NCI-H1436 treated with DMSO at 0.1 percent for 48 hours (cell line): ENCODE measurements around the gene TRRAP.

Experiments
- DNase-seq: peaks from one replicate; lab custom pipeline; 2025; lab: John Stamatoyannopoulos, UW

TRRAP gene

DNA sequence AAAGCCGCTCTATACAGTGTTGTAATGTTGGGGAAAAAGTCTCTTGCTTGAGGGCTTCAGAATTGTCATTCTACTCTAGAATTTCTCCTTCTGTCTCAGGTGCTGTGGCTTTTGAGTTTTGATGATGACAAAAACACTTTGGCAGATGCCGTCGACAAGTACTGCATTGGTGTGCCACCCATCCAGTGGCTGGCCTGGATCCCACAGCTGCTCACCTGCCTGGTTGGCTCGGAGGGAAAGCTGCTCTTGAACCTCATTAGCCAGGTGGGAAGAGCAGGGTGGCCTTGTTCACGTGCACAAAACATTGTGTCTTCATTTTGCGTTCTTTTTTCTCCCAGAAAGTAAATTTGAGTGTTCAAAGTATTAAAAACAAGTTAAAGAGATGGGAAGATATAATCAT, 112.0 kb downstream of the TRRAP start:
- DNase-seq = no peak

DNA sequence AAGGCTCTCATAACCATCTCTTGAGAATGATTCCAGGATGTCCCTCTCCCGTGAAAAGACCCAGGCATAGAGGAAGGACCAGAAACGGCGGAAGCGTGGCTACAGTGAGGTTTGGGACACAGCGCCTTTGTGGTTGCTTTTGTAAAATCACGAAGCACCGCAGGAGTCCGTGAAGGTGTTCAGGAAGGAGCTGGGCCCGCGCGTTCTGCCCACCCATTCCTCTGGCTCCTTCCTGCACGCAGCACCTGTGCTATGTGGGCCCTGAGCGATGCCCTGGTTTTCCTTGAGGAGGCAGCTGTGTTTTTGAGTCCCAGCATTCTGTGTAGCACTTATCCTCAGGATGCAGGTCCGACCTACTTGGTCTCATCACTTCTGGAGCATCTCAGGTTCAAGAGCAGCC, 112.8 kb downstream of the TRRAP start:
- no peak for DNase-seq

DNA sequence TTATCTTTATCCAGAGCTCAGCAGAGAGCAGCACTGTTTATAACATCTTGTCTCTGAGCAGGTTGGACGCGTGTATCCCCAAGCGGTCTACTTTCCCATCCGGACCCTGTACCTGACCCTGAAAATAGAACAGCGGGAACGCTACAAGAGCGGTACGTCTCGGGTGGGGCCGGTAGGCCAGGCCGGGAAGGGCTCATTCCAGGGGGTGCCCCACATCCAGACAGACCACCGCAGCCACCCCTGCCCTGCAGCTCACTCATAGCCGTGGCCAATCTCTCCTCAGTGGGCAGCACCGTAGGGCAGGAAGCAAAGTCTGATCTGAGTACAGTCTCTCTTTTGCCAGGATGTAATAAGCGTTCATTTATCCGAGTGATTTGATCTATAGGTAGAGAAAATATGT, 113.7 kb downstream of the TRRAP start:
- no peak for DNase-seq

DNA sequence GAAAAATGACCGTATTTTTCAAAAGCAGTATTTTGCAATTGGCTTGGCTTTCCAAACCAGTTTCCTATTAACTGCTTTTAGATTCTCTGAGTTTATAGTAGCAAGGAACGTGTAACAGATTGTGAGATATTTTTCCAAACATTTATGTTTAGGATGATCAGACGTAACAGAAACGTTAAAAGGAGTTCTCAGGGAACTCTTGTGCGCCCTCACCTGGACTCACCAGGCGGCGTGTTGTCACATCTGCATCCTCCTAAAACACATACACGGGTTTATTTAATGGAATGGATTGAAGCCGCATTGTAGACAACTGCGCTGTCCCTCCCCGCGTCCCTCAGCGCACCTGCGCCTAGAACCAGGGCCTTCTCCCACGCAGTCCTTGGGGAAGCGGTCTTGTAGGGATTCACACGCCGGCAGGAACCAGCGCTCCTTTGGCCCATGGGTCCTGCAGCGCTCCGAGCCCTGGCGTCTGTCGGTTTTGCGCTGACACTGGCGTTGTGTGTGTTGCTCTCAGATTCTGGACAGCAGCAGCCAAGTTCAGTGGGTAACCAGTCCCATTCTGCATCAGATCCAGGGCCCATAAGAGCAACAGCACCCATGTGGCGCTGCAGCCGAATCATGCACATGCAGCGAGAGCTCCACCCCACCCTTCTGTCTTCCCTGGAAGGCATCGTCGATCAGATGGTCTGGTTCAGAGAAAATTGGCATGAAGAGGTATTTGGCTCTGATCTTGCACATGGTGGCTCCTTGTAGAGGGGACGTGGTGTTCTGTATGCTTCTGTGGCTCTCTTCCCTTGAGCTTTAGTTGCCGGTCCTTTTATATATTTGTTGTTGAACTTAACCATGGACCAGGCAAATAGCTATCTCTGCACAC, 114.9 kb downstream of the TRRAP start:
- DNase-seq = no peak

DNA sequence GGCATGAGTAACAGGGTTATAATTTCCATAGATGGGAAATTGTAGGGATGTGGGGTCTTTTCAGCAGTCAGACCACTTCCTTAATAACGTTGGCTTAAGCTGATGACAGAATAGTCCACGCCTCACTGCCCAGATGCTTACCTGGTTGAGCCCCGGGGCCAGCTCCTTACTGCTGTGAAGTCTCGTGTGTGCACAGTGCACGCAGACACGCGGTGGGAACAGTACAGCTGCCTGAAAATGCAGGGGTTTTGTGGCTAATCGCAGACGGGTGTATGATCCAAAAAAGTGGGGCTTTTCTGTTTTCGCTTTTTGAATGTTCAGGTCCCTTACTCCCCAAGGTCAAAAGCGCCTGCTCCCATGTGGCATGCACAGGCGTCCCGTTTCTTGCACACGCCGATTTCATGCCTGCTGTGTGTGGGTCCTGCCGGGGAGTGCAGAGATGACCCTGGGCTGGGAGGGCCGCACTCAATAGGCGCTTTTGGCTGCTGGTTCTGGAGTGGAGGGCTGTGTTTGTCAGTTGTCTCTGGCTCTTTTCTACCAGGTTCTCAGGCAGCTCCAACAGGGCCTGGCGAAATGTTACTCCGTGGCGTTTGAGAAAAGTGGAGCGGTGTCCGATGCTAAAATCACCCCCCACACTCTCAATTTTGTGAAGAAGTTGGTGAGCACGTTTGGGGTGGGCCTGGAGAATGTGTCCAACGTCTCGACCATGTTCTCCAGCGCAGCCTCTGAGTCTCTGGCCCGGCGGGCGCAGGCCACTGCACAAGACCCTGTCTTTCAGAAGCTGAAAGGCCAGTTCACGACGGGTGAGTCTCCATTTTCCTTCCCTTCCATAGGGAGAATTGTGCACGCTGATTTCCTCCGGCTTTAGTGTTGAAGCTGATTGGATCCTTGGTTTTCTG, 116.0 kb downstream of the TRRAP start:
- DNase-seq = no peak

DNA sequence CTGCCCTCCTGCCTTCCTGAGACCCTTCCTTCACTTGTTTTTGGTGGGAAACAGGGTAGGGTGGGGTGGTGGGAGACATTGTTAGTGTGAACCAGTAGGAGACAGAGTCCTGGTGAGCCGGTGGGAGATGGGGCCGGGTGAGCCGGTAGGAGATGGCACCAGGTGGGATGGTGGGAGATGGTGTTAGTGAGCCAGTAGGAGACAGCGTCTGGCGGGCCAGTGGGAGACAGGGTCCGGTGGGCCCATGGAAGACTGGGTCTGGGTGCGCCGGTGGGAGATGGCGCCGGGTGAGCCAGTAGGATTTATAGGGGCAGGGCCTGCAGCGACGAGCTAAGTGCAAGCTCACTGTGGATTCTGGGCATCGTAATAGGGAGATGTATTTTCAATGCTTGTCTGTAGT, 116.8 kb downstream of the TRRAP start:
- DNase-seq = no peak

DNA sequence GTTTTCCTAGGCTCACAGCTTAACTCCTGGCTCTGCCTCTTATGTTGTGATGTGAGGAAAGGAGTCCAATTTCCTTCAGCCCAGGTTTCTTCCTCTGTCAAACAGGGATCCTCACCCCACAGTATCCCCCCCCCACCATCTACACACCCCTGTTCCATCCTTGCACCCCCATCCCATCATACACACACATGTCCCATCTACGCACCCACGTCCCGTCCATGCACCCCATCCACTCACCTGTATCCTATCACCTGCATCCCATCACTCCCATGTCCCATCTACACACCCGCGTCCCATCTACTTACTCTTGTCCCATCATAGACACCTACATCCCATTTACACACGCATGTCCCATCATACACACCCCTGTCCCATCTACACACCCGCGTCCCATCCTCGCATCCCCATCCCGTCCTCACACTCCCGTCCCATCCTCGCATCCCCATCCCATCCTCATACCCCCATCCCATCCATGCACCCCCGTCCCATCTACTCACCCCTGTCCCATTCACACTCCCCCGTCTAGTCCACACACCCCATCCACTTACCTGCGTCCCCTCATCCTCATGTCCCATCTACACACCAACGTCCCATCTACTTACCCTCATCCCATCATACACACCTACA, 117.3 kb downstream of the TRRAP start:
- DNase-seq = no peak

DNA sequence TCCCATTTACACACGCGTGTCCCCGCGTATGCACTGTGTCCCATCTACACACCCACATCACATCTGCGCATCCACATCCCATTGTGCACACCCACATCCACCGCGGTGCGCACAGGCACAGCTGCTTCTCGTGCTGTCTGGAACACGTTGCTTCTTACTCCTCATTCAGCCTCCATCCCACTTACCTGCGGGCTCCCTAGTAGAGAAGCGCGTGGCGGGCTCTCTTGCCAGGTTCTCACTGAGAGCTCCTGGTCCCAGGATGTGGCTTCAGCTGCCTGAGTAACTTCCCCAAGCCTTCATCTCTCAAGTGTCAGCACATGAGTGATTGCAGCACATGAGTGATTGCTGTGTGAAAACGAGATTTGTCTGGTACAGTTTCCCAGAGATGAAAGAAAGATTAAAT, 117.8 kb downstream of the TRRAP start:
- DNase-seq = no peak

DNA sequence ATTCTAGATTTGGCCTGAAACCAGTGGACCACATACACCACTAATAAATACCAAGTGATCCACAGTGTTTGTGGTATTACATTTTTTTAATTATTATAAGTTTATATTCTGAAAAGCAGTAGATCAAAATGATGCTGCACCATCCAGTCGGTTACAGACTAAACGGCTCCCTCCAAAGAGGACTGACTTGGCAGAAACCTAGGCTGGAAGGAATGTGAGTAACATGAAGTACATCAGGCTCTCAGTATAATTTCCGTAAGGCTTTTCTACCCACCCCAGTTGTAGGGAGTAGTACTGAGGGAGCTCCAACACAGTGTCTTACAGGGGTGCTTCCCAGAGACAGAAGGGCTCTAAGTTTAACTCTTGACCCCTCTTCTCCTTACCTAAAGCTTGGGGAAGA, 119.5 kb downstream of the TRRAP start:
- DNase-seq = no peak

DNA sequence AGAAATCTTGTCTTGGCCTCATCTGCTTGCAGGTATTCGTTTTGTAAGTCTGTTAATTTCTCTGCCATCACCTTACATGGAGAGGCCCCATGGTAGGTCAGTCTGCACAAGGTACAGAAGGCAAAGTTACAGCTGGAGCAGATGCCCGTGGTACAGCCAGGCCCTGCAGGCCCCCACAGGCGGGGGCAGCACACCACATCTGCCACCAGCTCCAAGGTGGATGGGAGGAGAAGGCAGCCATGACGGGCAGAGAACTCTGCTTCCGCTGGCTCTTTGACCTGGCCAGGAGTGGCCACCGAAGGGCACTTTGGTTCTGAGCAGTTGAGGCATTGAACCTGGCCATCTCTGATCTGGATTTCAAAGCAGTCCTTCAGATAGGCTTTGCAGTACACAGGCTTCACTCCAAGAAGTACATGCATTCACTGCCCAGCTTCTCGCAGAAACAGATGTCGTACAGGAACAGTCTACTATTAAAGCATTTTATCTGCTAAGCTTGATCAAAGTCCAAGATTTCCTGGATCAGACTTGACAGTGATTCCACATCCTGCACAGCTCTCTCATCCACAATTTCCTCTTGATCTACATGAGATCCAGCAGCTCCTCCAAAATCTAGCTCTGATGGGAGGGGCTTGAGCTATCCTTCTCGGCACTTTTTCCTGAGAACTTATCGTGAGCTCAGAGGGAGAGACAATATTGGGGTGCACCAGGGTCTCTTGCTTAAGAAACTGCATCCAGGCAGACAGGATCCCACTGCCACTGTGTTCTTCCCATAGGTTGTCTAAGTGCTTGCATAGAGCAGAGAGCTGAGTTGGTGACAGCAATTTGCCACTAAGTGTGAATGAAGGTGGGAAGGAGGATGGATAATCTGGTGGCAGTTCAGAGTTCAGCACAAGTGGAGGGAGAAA, 120.7 kb downstream of the TRRAP start:
- DNase-seq = no peak

DNA sequence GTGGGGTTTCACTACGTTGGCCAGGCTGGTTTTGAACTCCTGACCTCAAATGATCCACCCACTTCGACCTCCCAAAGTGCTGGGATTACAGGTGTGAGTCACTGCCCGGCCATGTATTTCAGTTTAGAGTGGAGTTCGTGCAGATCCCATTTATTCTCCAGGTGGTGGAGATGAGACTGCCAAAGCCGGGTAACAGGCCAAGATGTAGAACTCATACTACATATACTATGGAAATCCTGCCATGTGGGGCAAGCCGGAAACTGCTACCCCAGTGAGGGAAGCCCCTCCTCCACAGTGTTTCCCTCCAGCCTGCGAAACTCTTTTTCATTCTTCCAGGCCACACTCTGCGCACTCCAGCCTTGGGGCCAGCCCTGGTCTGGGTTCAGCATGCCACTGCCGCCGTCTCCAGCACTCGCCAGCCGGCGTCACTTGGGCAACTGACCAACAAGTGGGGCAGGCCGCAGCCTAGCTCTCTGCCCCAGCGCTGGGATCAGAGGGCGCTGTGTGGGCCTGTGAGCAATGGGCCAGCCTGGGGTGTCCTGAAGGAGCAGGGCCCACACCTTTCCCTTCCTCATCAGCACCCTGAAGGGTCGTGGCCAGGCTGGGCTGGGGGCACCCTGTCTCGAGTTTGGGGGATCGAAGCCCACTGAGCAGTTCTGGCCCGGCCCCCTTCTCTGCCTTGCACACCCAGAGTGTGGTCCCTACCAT, 122.0 kb downstream of the TRRAP start:
- DNase-seq = no peak

DNA sequence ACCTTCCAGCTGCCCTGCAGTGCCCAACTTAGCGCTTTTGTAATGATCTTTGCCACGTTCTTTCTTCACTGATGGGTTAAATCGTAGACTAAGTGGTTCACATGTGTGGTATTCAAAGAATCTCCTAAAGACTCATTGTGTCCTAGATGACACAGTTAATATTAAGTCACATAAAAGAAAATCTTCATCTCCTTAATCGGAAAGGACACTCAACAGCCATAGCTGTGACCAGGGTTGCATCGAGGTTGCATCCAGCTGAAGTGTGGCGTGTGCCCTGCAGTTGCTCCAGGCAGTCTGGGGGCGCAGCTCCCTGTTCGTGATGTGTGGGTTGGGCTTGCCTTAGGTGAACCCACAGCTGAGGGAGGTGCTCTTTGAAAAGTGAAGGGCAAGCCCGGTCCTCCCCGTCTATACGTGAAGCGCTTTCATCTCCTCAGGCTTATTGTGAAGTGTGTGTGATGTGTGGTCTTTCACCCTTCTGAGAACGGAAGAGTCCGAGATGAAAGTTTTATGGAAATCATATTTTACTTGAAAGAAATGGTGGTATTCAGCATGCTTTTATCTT, 122.7 kb downstream of the TRRAP start:
- DNase-seq = no peak

DNA sequence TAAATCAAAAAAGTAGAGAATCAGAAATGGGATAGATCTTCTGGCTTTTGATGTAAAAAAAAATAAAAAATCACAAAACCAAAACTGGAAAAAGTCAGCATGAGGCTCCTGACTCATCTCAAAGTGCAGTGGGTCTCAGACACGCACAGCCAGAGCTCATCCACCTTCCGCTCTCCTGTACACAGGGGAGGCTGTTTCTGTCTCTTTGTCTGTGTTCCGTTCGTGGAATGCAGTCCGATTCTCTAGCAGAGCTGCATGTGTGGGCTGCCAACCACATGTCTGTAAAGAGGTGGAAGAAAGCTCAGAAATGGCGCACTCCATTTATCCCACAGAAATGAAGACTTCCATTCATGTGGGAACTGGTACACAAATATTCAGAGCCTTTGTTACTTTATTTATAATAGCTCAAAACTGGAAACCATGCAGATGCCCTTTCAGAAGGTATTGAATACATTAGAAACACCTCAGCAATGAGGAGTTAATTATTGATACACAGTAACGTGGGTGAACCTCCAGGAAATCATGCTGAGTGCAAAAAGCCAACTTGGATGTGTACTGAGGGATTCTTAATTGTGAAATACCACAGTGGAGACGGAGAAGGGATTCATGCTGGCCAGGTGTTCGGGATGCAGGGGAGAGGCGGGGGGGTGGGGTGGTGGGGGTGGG, 123.3 kb downstream of the TRRAP start:
- DNase-seq = no peak

DNA sequence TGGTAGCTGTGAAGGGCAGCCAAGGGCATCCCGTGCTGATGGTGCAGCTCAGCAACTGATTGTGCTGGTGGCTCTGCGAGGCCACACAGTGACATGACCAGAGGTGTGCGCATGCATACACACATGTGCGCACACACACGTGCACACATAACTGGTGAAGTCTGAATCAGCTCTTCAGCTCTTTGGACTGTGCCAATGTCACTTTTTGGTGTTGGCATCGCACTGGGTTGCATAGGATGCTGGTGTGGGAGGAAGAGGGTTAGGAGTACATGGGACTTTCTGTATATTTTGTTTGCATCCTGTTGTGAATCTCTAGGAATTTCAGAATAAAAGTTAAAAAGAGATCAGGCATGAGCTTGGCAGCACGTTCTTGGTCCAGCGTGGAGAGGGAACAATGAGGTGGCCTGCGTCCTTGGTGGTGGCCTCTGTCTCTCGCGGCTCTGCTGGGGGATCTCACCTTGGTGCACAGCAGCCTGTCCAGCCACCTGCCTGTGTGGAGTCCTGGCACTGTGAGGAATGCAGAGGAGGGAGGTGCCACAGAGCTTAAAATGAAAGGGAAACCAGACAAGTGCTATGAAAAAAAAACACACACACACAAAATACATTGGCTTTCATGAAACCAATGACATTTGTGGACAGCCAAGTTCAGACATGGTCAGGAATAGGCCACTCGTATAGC, 124.0 kb downstream of the TRRAP start:
- no peak for DNase-seq

DNA sequence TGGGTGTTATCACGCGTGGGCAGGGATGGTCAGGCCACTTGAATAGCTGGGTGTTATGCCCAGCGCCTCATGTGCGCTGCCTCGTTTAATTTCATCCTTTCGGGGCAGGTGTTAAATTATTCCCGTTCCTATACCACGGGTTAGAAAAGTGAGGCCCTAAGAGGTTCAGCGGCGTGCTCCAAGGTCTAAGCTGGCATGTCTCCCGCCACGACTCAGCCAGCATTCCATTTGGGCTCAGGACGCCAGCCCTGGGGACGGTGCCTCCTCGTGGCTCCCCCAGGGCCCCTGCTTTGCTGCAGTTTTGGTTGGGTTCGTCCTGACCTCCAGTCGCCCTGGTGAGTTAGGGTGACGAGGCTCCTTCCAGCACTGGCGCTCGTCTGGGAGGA, 124.5 kb downstream of the TRRAP start:
- no peak for DNase-seq

DNA sequence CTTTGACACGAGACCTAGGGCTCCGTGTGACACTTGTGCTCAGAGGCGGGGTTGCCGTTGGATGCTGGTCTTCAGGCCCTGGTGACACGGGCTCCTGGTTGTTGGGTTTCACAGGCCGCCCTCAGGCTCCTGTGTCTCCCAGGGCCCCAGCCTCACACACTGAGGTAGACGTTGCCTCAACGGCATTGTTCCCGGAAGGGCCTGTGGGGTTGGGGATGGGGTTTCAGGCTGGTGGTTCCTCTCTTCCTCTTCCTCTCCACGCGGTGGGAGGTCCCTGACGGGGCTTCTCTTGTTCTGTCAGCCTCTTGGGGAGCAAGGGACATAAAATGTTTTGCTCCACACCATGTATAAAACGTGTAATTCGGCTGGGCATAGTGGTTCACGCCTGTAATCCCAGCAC, 125.1 kb downstream of the TRRAP start:
- DNase-seq = no peak

DNA sequence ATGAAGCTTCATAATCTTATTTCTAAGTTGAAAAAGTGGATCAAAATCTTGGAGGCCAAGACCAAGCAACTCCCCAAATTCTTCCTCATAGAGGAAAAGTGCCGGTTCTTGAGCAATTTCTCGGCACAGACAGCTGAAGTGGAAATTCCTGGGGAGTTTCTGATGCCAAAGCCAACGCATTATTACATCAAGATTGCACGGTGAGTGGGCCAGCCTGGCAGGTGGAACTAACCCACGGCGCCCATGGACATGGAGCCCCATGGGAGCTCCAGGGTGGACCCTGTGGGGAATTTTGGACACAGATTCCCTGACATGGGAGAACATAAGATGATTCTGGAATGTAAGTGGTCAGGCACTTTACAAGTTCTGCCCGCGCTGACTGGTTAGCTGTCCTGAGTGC, 125.9 kb downstream of the TRRAP start:
- no peak for DNase-seq

DNA sequence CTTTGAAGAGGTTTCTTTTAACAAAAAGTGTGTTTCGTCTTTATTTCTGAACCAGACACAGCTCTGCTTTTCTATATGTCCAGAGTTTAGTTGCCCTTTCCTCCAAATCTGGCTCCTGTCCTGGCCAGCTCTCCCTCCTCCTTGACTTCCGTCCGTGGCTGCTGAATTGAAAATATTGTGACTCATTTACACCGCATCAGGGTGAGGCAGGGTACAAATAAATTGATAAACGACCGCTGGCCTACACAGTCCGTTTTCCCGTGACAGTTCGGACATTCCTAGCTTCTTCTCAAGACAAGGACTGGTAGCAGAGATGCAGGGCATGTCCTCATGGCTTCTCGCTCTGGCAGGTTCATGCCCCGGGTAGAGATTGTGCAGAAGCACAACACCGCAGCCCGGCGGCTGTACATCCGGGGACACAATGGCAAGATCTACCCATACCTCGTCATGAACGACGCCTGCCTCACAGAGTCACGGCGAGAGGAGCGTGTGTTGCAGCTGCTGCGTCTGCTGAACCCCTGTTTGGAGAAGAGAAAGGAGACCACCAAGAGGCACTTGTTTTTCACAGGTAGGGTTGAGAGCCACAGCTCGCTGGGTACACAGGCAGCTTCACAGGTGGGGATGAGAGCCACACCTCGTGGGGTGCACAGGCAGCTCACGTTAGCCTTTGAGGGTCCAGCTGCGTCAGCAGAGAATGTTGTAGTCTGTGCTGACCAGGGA, 126.6 kb downstream of the TRRAP start:
- no peak for DNase-seq

DNA sequence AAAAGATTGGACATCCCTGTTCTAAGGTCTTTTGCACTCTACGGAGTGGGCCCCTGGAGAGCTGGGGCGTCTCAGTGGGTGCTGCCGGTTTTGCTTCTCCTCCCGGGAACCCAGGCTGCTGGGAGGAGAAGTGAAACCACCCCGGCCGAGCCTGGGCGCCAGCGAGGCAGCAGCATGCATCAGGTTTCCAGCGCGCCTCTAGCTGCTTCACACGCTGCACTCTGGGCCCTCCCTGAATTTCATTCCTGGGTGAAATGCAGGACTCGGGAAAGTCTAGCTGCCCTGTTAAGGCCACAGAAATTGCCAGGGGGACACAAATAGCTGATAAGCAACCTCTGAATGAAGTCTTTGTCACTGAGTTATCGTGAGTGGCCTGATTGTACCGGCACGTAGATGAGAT, 127.4 kb downstream of the TRRAP start:
- no peak for DNase-seq
